Vagina (tissue), 2 donors: ENCODE measurements around the gene MGLL. TPM values are rescaled to one million over a fixed set of nuclear protein-coding genes. Genes with fewer than 3 reads are reported as not detected.

Source experiments
- DNase-seq, 2 donors: peaks; one replicate each; pipeline ENCODE4 v3.0.0-alpha.2; 2017; ENCODE audit errors: extremely low spot score in 2 of 2
- H3K27ac ChIP-seq: fragments of 200-600 bp; sonication (generic); one replicate; pipeline ENCODE4 v1.5.1; 2019
- H3K27me3 ChIP-seq: fragments of 200-600 bp; sonication (generic); one replicate; pipeline ENCODE4 v1.5.1; 2019
- H3K36me3 ChIP-seq, 2 donors: fragments of 200-600 bp; sonication (generic); one replicate each; pipeline ENCODE4 v1.5.1; 2017 to 2019
- H3K4me1 ChIP-seq: fragments of 200-600 bp; sonication (generic); one replicate; pipeline ENCODE4 v1.5.1; 2019
- H3K4me3 ChIP-seq, 2 donors: fragments of 200-600 bp; sonication (generic); 1 replicate in 1 of 2; 2 replicates in 1 of 2; pipeline ENCODE4 v1.5.1; 2016 to 2019
- H3K9me3 ChIP-seq: fragments of 200-600 bp; sonication (generic); one replicate; pipeline ENCODE4 v1.5.1; 2019
- POLR2A ChIP-seq, 2 donors: fragments of 450-650 bp; IDR thresholded peaks; one replicate each; pipeline ENCODE4 v1.6.1; 2017; ENCODE audit warnings: antibody characterized with exemption in 2 of 2, mild to moderate bottlenecking in 2 of 2, moderate library complexity in 2 of 2
- POLR2AphosphoS5 ChIP-seq, 2 donors: sonication (generic); formaldehyde crosslinking; IDR thresholded peaks; one replicate each; pipeline ENCODE4 v1.9.0; 2017; ENCODE audit warnings: antibody characterized with exemption in 2 of 2, mild to moderate bottlenecking in 2 of 2, low read depth in 1 of 2; ENCODE audit not compliant: insufficient read depth in 1 of 2
- intact Hi-C: fragments of 100-400 bp; cut with DNase I; formaldehyde crosslinking; loops from one replicate; pipeline ENCODE4 v1.15.1; 2023
- total RNA-seq: library from RNA; depleted of rRNA; stranded (reverse); fragments of >200 nt; gene quantifications from one replicate; pipeline ENCODE4 v1.2.3, GENCODE V29; 2016
- TF ChIP-seq, protein P1 (sequence below), 3 experiments: fragments of 450-650 bp in 2 of 3; fragments of 200-600 bp in 1 of 3; sonication (generic) in 1 of 3; IDR thresholded peaks; one replicate each; pipeline ENCODE4 v1.5.1; 2017 to 2019; ENCODE audit warnings: antibody characterized with exemption in 3 of 3, mild to moderate bottlenecking in 2 of 3, moderate library complexity in 2 of 3

Gene MGLL
- total RNA-seq, 1 donor from 2014 or later = 35.6 TPM

GRCh38 chr3:127747066-127747465 is 75.2 kb downstream of the MGLL start:
- Histone ChIP-seq H3K27ac (peak overlapping the region; percentile 76), H3K9me3 (no peaks in the 10 kb centered on the region), H3K4me3 (no peak overlapping the region), H3K4me1 (peaks cover 50% of the 10 kb centered on the region), H3K27me3 (no peaks in the 10 kb centered on the region), H3K36me3 (no peaks in the 10 kb centered on the region)
- intact Hi-C loops = loop anchor here (10.0 kb wide), 2 partner anchors 52 to 78 kb away; partner anchors contain the start of gene MGLL
- TF ChIP-seq POLR2AphosphoS5 (IDR thresholded peaks at IDR 0.05; ENCODE audit: insufficient read depth in 1 of 2, low read depth in 1 of 2) (no peak), POLR2A (IDR thresholded peaks at IDR 0.05) (no peak)
- TF ChIP-seq, protein P1, sequence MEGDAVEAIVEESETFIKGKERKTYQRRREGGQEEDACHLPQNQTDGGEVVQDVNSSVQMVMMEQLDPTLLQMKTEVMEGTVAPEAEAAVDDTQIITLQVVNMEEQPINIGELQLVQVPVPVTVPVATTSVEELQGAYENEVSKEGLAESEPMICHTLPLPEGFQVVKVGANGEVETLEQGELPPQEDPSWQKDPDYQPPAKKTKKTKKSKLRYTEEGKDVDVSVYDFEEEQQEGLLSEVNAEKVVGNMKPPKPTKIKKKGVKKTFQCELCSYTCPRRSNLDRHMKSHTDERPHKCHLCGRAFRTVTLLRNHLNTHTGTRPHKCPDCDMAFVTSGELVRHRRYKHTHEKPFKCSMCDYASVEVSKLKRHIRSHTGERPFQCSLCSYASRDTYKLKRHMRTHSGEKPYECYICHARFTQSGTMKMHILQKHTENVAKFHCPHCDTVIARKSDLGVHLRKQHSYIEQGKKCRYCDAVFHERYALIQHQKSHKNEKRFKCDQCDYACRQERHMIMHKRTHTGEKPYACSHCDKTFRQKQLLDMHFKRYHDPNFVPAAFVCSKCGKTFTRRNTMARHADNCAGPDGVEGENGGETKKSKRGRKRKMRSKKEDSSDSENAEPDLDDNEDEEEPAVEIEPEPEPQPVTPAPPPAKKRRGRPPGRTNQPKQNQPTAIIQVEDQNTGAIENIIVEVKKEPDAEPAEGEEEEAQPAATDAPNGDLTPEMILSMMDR (IDR thresholded peaks at IDR 0.05) = no peak
- no peak for DNase-seq

DNA sequence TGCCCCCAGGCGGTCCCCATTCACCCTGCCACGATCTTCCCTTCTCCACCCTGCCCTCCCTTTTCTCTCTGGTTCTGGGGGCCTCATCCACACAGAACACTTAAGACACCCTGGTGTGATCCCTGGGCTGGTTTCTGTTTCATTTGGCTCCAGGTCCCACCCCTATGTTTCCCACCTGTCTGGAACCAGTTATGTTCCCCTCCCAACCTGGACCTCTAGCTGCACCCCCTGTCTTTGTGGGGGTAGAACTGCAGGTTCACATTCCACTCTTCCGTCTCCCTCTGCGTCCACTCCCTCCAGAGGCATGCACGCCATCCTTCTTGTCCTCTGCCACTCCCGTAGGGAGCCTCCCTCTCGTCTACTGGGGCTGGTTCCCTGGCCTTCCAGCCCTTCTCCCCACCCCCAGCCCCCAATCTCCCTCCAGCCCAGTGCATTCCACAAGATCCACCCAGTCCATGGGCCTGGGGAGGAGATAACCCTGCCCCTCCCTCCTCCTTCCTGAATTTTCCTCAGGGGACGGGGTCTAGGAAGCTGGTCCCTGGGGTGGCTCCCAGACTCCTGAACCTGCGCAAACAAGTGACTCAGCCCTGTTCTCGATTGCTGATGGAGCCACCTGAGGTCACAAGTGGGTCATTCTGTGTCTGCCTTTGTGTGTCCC is 75.8 kb downstream of the MGLL start:
- Histone ChIP-seq H3K4me1 (peaks cover 50% of the 10 kb centered on the region), H3K4me3 (no peak overlapping the region), H3K9me3 (no peaks in the 10 kb centered on the region), H3K27ac (peak overlapping the region; percentile 76), H3K36me3 (no peaks in the 10 kb centered on the region), H3K27me3 (no peaks in the 10 kb centered on the region)
- DNase-seq = no peak
- TF ChIP-seq POLR2A (IDR thresholded peaks at IDR 0.05) = no peak
- intact Hi-C loops = loop anchor here (10.0 kb wide), 2 partner anchors 52 to 78 kb away; partner anchors contain the start of gene MGLL

DNA sequence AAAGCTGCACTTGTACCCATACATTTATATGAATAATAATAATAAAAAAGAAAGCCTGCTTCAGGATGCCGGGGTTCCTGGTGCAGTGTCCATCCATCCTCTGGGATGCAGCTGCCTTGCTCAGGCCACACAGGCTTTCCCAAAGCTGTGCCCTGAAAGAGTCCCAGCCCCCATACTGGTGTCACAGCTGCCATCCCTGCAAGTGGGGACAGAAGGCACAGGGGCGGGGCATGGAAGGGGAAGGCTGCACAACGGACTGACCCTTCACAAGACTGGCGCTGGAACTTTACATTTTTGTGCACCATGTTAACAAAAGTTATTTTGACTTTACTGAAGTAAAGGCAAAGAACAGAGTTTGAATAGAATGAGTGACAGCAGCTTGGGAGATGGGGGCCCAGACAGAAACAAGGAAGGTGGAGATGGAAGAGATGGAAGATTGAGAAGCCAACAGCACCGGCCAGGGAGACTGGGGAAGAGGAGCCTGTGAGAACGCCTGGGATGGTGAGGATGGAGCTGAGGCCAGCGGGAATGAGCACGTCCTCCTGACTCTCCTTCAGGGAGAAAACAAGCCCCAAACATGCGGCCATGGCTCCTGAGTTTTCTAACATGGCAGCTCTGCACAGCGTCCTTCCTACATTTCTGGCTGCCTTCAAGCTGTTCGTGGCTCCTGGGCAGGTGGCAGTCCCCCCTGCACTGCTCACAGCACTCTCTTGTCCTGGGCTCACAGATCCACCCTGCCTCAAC is 76.5 kb downstream of the MGLL start:
- intact Hi-C loops = loop anchor here (10.0 kb wide), 2 partner anchors 51 to 79 kb away; partner anchors contain the start of gene MGLL
- Histone ChIP-seq H3K4me1 (peaks cover 50% of the 10 kb centered on the region), H3K4me3 (no peak overlapping the region), H3K27me3 (no peaks in the 10 kb centered on the region), H3K27ac (peak overlapping the region; percentile 76), H3K9me3 (no peaks in the 10 kb centered on the region), H3K36me3 (no peaks in the 10 kb centered on the region)
- TF ChIP-seq POLR2AphosphoS5 (IDR thresholded peaks at IDR 0.05; ENCODE audit: insufficient read depth in 1 of 2, low read depth in 1 of 2) (no peak), POLR2A (IDR thresholded peaks at IDR 0.05) (no peak)
- TF ChIP-seq, protein P1 (IDR thresholded peaks at IDR 0.05) = no peak
- no peak for DNase-seq

GRCh38 chr3:127744875-127745274 is 77.4 kb downstream of the MGLL start:
- Histone ChIP-seq H3K9me3 (no peaks in the 10 kb centered on the region), H3K27ac (peak overlapping the region; percentile 10), H3K4me1 (peaks cover 50% of the 10 kb centered on the region), H3K36me3 (no peaks in the 10 kb centered on the region), H3K4me3 (no peak overlapping the region), H3K27me3 (no peaks in the 10 kb centered on the region)
- no peak for TF ChIP-seq POLR2A (IDR thresholded peaks at IDR 0.05)
- DNase-seq = no peak
- intact Hi-C loops = loop anchor here (10.0 kb wide), 2 partner anchors 50 to 80 kb away; partner anchors contain the start of gene MGLL

DNA sequence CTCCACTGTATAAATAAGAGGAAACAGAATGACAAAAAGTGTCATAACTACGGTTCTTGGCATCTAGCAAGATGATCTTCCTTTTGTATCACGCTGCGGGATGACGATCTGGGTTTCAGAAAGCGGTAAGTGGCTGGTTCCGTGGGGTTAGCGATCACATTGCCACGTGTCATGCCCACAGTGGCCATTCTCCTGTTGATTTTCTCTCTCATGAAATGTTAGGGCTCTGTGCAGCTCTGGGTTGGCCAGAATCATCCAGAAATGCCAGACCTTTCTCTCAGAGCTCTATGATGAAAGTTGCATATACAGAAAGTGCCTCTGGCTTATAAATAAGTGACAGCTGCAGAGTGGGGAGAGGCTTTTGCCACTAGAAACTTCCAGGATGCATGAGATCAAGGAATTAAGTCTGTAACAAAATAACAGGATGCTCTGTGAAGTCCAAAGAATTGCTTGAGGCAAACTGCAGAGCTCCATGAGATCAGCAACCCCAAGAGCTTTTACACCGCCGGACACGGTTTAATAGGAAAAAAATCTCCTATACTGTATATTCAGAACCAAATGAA is 78.0 kb downstream of the MGLL start:
- Histone ChIP-seq H3K4me1 (peaks cover 48% of the 10 kb centered on the region), H3K36me3 (no peaks in the 10 kb centered on the region), H3K9me3 (no peaks in the 10 kb centered on the region), H3K4me3 (no peak overlapping the region), H3K27ac (peak overlapping the region; percentile 25), H3K27me3 (no peaks in the 10 kb centered on the region)
- intact Hi-C loops = loop anchor here (10.0 kb wide), 2 partner anchors 50 to 80 kb away; partner anchors contain the start of gene MGLL
- no peak for DNase-seq
- TF ChIP-seq POLR2A (IDR thresholded peaks at IDR 0.05) = no peak
- peak in 1 of 2 donors; percentile 20 for TF ChIP-seq POLR2AphosphoS5 (IDR thresholded peaks at IDR 0.05; ENCODE audit: insufficient read depth in 1 of 2, low read depth in 1 of 2)
